Activated CD8-positive, alpha-beta memory T cell treated with anti-CD3 and anti-CD28 coated beads, Interleukin-2, amount 10 ng/mL, durations not matched to agents 7 days and 5 days (primary cell): ENCODE results near the gene FREM2. TPM values are rescaled to one million over a fixed set of nuclear protein-coding genes. Genes with fewer than 3 reads are reported as not detected.

Experiments used
- ATAC-seq: fragments of 150-1000 bp; cut with Tn5 transposase; one replicate; pipeline ENCODE4 v1.10.0; 2021; ENCODE audit warnings: moderate library complexity
- CTCF ChIA-PET: fragments of 350-600 bp; sonication (Branson Sonifier 250); formaldehyde crosslinking; loops from one replicate; lab custom pipeline; 2021; ENCODE audit warnings: antibody characterized with exemption; lab: Charles Lee
- DNase-seq: peaks from one replicate; pipeline ENCODE4 v3.0.0-alpha.2; 2020
- H3K27ac Mint-ChIP-seq: one replicate; pipeline ENCODE4 v1.8.0; 2021; ENCODE audit warnings: mild to moderate bottlenecking, mixed read lengths
- H3K27me3 Mint-ChIP-seq: one replicate; pipeline ENCODE4 v1.8.0; 2021; ENCODE audit warnings: mixed read lengths
- H3K36me3 Mint-ChIP-seq: one replicate; pipeline ENCODE4 v1.8.0; 2021; ENCODE audit warnings: mild to moderate bottlenecking, mixed read lengths
- H3K4me1 Mint-ChIP-seq: one replicate; pipeline ENCODE4 v1.8.0; 2021; ENCODE audit warnings: mixed read lengths
- H3K4me3 Mint-ChIP-seq: one replicate; pipeline ENCODE4 v1.8.0; 2021; ENCODE audit warnings: mild to moderate bottlenecking, moderate library complexity, mixed read lengths
- H3K9me3 Mint-ChIP-seq: one replicate; pipeline ENCODE4 v1.8.0; 2022; ENCODE audit warnings: low read depth, mixed read lengths
- total RNA-seq, 2 experiments: library from RNA; stranded (reverse); gene quantifications; one replicate each; pipeline ENCODE4 v1.2.3, GENCODE V29; 2021

Gene FREM2
- total RNA-seq, 2 experiments from 2014 or later = 0.23 TPM; not detected in 1

GRCh38 chr13:38880397-38880796, 193.5 kb downstream of the FREM2 start:
- Mint-ChIP-seq H3K4me3 (no peak overlapping the region), H3K27me3 (peaks cover 5% of the 10 kb centered on the region), H3K9me3 (no peaks in the 10 kb centered on the region), H3K27ac (no peak overlapping the region), H3K4me1 (peaks cover 2% of the 10 kb centered on the region), H3K36me3 (no peaks in the 10 kb centered on the region)
- CTCF ChIA-PET = no interaction called here
- ATAC-seq (no peak), DNase-seq (no peak)

- no peak for ATAC-seq
- no peak for DNase-seq
- Mint-ChIP-seq H3K4me3 (no peak overlapping the region), H3K4me1 (peaks cover 6% of the 10 kb centered on the region), H3K27ac (no peak overlapping the region), H3K9me3 (no peaks in the 10 kb centered on the region), H3K27me3 (peaks cover 9% of the 10 kb centered on the region), H3K36me3 (no peaks in the 10 kb centered on the region)
- CTCF ChIA-PET = no interaction called here
Observed at GRCh38 chr13:38883783-38884182, 196.9 kb downstream of the FREM2 start.

GRCh38 chr13:38888309-38888708, 201.4 kb downstream of the FREM2 start:
- H3K27ac Mint-ChIP-seq = no peak overlapping the region
- CTCF ChIA-PET = no interaction called here
- ATAC-seq = no peak

GRCh38 chr13:38895075-38895474, 208.2 kb downstream of the FREM2 start:
- Mint-ChIP-seq H3K27ac (no peak overlapping the region), H3K27me3 (peaks cover 6% of the 10 kb centered on the region), H3K4me1 (no peaks in the 10 kb centered on the region), H3K36me3 (no peaks in the 10 kb centered on the region), H3K9me3 (no peaks in the 10 kb centered on the region), H3K4me3 (no peak overlapping the region)
- ATAC-seq (no peak), DNase-seq (no peak)
- CTCF ChIA-PET = no interaction called here

More at GRCh38 chr13:38888309-38888708, 201.4 kb downstream of the FREM2 start:
- H3K4me1 Mint-ChIP-seq = peaks cover 6% of the 10 kb centered on the region
- H3K4me3 Mint-ChIP-seq = no peak overlapping the region
- peaks cover 19% of the 10 kb centered on the region for H3K27me3 Mint-ChIP-seq
- DNase-seq = no peak
- no peaks in the 10 kb centered on the region for H3K36me3 Mint-ChIP-seq
- H3K9me3 Mint-ChIP-seq = no peaks in the 10 kb centered on the region

- Mint-ChIP-seq H3K4me1 (no peaks in the 10 kb centered on the region), H3K4me3 (no peak overlapping the region), H3K27me3 (no peaks in the 10 kb centered on the region), H3K36me3 (no peaks in the 10 kb centered on the region), H3K27ac (no peak overlapping the region), H3K9me3 (no peaks in the 10 kb centered on the region)
- CTCF ChIA-PET = no interaction called here
- DNase-seq = no peak
- ATAC-seq = no peak
Observed at GRCh38 chr13:38897521-38897920, 210.6 kb downstream of the FREM2 start.

GRCh38 chr13:38898481-38898880, 211.6 kb downstream of the FREM2 start:
- Mint-ChIP-seq H3K9me3 (no peaks in the 10 kb centered on the region), H3K4me3 (no peak overlapping the region), H3K27ac (no peak overlapping the region), H3K27me3 (no peaks in the 10 kb centered on the region), H3K36me3 (no peaks in the 10 kb centered on the region), H3K4me1 (no peaks in the 10 kb centered on the region)
- ATAC-seq (no peak), DNase-seq (no peak)
- CTCF ChIA-PET = no interaction called here

GRCh38 chr13:38899571-38899970, 212.7 kb downstream of the FREM2 start:
- Mint-ChIP-seq H3K36me3 (no peaks in the 10 kb centered on the region), H3K4me3 (no peak overlapping the region), H3K9me3 (no peaks in the 10 kb centered on the region), H3K27me3 (no peaks in the 10 kb centered on the region), H3K4me1 (no peaks in the 10 kb centered on the region), H3K27ac (no peak overlapping the region)
- CTCF ChIA-PET = no interaction called here
- DNase-seq (no peak), ATAC-seq (no peak)

- DNase-seq = no peak
- H3K4me3 Mint-ChIP-seq = no peak overlapping the region
- CTCF ChIA-PET = no interaction called here
- H3K27me3 Mint-ChIP-seq = peaks cover 1% of the 10 kb centered on the region
- no peaks in the 10 kb centered on the region for H3K9me3 Mint-ChIP-seq
- no peaks in the 10 kb centered on the region for H3K4me1 Mint-ChIP-seq
- no peaks in the 10 kb centered on the region for H3K36me3 Mint-ChIP-seq
- ATAC-seq = no peak
- no peak overlapping the region for H3K27ac Mint-ChIP-seq
Observed at GRCh38 chr13:38900188-38900587, 213.3 kb downstream of the FREM2 start.

- CTCF ChIA-PET = no interaction called here
- ATAC-seq = no peak
- H3K4me1 Mint-ChIP-seq = no peaks in the 10 kb centered on the region
- H3K9me3 Mint-ChIP-seq = no peaks in the 10 kb centered on the region
- DNase-seq = no peak
- no peaks in the 10 kb centered on the region for H3K36me3 Mint-ChIP-seq
- peaks cover 3% of the 10 kb centered on the region for H3K27me3 Mint-ChIP-seq
- no peak overlapping the region for H3K27ac Mint-ChIP-seq
- H3K4me3 Mint-ChIP-seq = no peak overlapping the region
Observed at GRCh38 chr13:38902551-38902950, 215.7 kb downstream of the FREM2 start.

- no peak overlapping the region for H3K27ac Mint-ChIP-seq
- no peak overlapping the region for H3K4me3 Mint-ChIP-seq
- H3K36me3 Mint-ChIP-seq = no peaks in the 10 kb centered on the region
- H3K27me3 Mint-ChIP-seq = peaks cover 4% of the 10 kb centered on the region
- no peaks in the 10 kb centered on the region for H3K4me1 Mint-ChIP-seq
- ATAC-seq = no peak
- H3K9me3 Mint-ChIP-seq = no peaks in the 10 kb centered on the region
- CTCF ChIA-PET = no interaction called here
- no peak for DNase-seq
Observed at GRCh38 chr13:38905081-38905480, 218.2 kb downstream of the FREM2 start.

GRCh38 chr13:38905861-38906260, 219.0 kb downstream of the FREM2 start:
- CTCF ChIA-PET = interaction anchor here (1.1 kb wide), 1 partner anchor 9 kb away, joined by 3 read pairs; no protein-coding TSS in a partner anchor
- H3K27ac Mint-ChIP-seq = no peak overlapping the region
- H3K4me3 Mint-ChIP-seq = no peak overlapping the region
- no peak for ATAC-seq
- no peaks in the 10 kb centered on the region for H3K36me3 Mint-ChIP-seq
- peaks cover 11% of the 10 kb centered on the region for H3K27me3 Mint-ChIP-seq
- no peaks in the 10 kb centered on the region for H3K4me1 Mint-ChIP-seq
- H3K9me3 Mint-ChIP-seq = no peaks in the 10 kb centered on the region
- no peak for DNase-seq

- Mint-ChIP-seq H3K36me3 (no peaks in the 10 kb centered on the region), H3K27ac (no peak overlapping the region), H3K9me3 (no peaks in the 10 kb centered on the region), H3K4me3 (no peak overlapping the region), H3K27me3 (peaks cover 14% of the 10 kb centered on the region), H3K4me1 (no peaks in the 10 kb centered on the region)
- ATAC-seq (no peak), DNase-seq (no peak)
- CTCF ChIA-PET = no interaction called here
Observed at GRCh38 chr13:38908574-38908973, 221.7 kb downstream of the FREM2 start.

- Mint-ChIP-seq H3K9me3 (no peaks in the 10 kb centered on the region), H3K27me3 (peaks cover 16% of the 10 kb centered on the region), H3K4me3 (no peak overlapping the region), H3K36me3 (no peaks in the 10 kb centered on the region), H3K27ac (no peak overlapping the region), H3K4me1 (no peaks in the 10 kb centered on the region)
- DNase-seq (no peak), ATAC-seq (no peak)
- CTCF ChIA-PET = no interaction called here
Observed at GRCh38 chr13:38914070-38914469, 227.2 kb downstream of the FREM2 start.

- H3K4me1 Mint-ChIP-seq = no peaks in the 10 kb centered on the region
- H3K4me3 Mint-ChIP-seq = no peak overlapping the region
- ATAC-seq (no peak), DNase-seq (no peak)
- CTCF ChIA-PET = no interaction called here
- no peaks in the 10 kb centered on the region for H3K36me3 Mint-ChIP-seq
- H3K27ac Mint-ChIP-seq = no peak overlapping the region
- no peaks in the 10 kb centered on the region for H3K9me3 Mint-ChIP-seq
- H3K27me3 Mint-ChIP-seq = peaks cover 32% of the 10 kb centered on the region
Observed at GRCh38 chr13:38921081-38921480, 234.2 kb downstream of the FREM2 start.

- no peaks in the 10 kb centered on the region for H3K9me3 Mint-ChIP-seq
- no peaks in the 10 kb centered on the region for H3K4me1 Mint-ChIP-seq
- H3K36me3 Mint-ChIP-seq = no peaks in the 10 kb centered on the region
- no peak for ATAC-seq
- H3K27ac Mint-ChIP-seq = no peak overlapping the region
- H3K4me3 Mint-ChIP-seq = no peak overlapping the region
- H3K27me3 Mint-ChIP-seq = peaks cover 36% of the 10 kb centered on the region
- CTCF ChIA-PET = no interaction called here
- DNase-seq = no peak
Observed at GRCh38 chr13:38922170-38922569, 235.3 kb downstream of the FREM2 start.
